PC-3 (cell line): Measurements from ENCODE around the gene DNAJC22.

Source experiments
- EZH2 ChIP-seq: fragments of 300-600 bp; sonication (generic); IDR thresholded peaks from one replicate; pipeline ENCODE4 v1.6.1; 2017; ENCODE audit warnings: antibody characterized with exemption, mild to moderate bottlenecking, low read length; ENCODE audit not compliant: unreplicated experiment
- EZH2phosphoT487 ChIP-seq: fragments of 300-600 bp; sonication (generic); IDR thresholded peaks from 2 replicates; pipeline ENCODE4 v1.6.1; 2018; ENCODE audit warnings: mild to moderate bottlenecking, antibody characterized with exemption, low read length, borderline replicate concordance
- TF ChIP-seq, protein P1 (sequence below): fragments of 300-600 bp; sonication (generic); conservative IDR thresholded peaks from 2 replicates; pipeline ENCODE4 v1.5.1; 2017; ENCODE audit warnings: antibody characterized with exemption, low read depth, mild to moderate bottlenecking, low read length

DNA sequence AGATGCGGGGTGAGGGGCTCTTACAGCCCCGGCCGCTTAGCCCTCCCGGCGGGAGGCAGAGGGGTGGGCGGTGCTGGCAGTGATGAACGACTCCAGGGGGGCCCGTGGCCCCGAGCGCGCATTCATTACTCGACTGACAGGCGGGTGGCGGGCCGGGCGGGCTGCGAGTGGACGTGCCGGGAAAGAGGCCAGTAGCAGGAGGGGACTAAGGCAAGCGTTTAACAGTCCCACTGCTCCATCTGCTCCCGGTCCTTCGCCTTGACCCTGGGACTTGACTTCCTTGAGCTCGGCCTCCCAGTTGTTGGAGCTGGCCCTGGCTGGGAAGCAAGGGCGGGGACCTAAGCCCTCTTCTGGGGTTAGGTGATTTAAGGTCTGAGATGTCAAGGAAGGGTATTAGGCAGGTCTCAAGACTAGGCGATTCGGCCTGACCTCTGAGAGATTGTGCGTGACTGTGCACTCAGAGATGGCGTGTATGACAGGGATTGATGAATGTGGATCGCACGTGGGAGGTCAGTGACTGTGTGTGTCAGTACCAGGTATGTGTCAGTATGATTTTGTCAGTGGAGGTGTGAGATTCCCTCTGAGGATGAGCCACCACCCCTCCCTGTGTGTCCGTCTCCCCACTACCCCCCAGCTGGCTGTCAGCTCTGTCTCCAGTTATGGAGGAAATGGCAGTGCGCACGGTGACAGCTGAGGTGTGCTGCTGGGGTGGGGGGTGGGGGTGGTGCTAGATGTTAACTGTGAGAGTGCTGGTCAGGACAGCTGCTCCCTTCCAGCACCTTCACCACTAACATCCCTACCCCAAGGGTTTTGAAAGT is 3.6 kb upstream of the DNAJC22 start:
- no peak for TF ChIP-seq EZH2phosphoT487
- TF ChIP-seq, protein P1, sequence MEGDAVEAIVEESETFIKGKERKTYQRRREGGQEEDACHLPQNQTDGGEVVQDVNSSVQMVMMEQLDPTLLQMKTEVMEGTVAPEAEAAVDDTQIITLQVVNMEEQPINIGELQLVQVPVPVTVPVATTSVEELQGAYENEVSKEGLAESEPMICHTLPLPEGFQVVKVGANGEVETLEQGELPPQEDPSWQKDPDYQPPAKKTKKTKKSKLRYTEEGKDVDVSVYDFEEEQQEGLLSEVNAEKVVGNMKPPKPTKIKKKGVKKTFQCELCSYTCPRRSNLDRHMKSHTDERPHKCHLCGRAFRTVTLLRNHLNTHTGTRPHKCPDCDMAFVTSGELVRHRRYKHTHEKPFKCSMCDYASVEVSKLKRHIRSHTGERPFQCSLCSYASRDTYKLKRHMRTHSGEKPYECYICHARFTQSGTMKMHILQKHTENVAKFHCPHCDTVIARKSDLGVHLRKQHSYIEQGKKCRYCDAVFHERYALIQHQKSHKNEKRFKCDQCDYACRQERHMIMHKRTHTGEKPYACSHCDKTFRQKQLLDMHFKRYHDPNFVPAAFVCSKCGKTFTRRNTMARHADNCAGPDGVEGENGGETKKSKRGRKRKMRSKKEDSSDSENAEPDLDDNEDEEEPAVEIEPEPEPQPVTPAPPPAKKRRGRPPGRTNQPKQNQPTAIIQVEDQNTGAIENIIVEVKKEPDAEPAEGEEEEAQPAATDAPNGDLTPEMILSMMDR, result no peak
- TF ChIP-seq EZH2, result no peak
